Measurements from ENCODE around the gene ARHGAP4. TPM values are rescaled to one million over a fixed set of nuclear protein-coding genes. Genes with fewer than 3 reads are reported as not detected.

ARHGAP4 gene
- total RNA-seq, 2 experiments from 2014 or later = 456 to 463 TPM

- intact Hi-C loops (cut with DNase I, micrococcal nuclease) = no loop called here
- H3K4me3 Mint-ChIP-seq = no peak overlapping the region
- H3K9me3 Mint-ChIP-seq = no peaks in the 10 kb centered on the region
- DNase-seq (no peak), ATAC-seq (ENCODE audit: poor library complexity) (no peak)
- Histone ChIP-seq H3K4me3 (ENCODE audit: low read length) (no peak overlapping the region), H3K27ac (ENCODE audit: low read depth in 1 of 2, low read length in 2 of 2) (no peak overlapping the region), H3K27me3 (ENCODE audit: control insufficient read depth in 1 of 2, insufficient read depth in 2 of 2, low read length in 2 of 2) (no peaks in the 10 kb centered on the region), H3K36me3 (ENCODE audit: insufficient read depth, low read length) (peaks cover 96% of the 10 kb centered on the region), H3K4me1 (ENCODE audit: insufficient read depth, low read length) (peaks cover 2% of the 10 kb centered on the region), H3K9me3 (ENCODE audit: control insufficient read depth in 1 of 2, insufficient read depth in 1 of 2, low read length in 2 of 2) (no peaks in the 10 kb centered on the region)
- ChIA-PET CTCF (interaction anchor here (1.5 kb wide), 1 partner anchor 12 kb away, joined by 3 read pairs; no protein-coding TSS in a partner anchor), POLR2A (no interaction called here)
- H3K27ac Mint-ChIP-seq = no peak overlapping the region
- peaks cover 55% of the 10 kb centered on the region for H3K36me3 Mint-ChIP-seq (ENCODE audit: low read depth)
- H3K4me1 Mint-ChIP-seq (ENCODE audit: low read depth) = no peaks in the 10 kb centered on the region
- H3K27me3 Mint-ChIP-seq = no peaks in the 10 kb centered on the region
- TF ChIP-seq CTCF (IDR thresholded peaks at IDR 0.05) = no peak
Measured at GRCh38 chrX:153958605-153959004, 32.5 kb upstream of the ARHGAP4 start.

- Mint-ChIP-seq H3K36me3 (ENCODE audit: low read depth) (peaks cover 54% of the 10 kb centered on the region), H3K27me3 (no peaks in the 10 kb centered on the region), H3K4me3 (no peak overlapping the region), H3K4me1 (ENCODE audit: low read depth) (peaks cover 4% of the 10 kb centered on the region), H3K9me3 (no peaks in the 10 kb centered on the region), H3K27ac (no peak overlapping the region)
- H3K27me3 ChIP-seq (ENCODE audit: control insufficient read depth in 1 of 2, insufficient read depth in 2 of 2, low read length in 2 of 2) = no peaks in the 10 kb centered on the region
- H3K4me1 ChIP-seq (ENCODE audit: insufficient read depth, low read length) = peaks cover 9% of the 10 kb centered on the region
- peaks cover 92% of the 10 kb centered on the region for H3K36me3 ChIP-seq (ENCODE audit: insufficient read depth, low read length)
- DNase-seq = no peak
- no peak for TF ChIP-seq CTCF (IDR thresholded peaks at IDR 0.05)
- H3K4me3 ChIP-seq (ENCODE audit: low read length) = no peak overlapping the region
- ChIA-PET CTCF (interaction anchor here (0.8 to 1.5 kb wide), 2 partner anchors 10 to 24 kb away, joined by 3 read pairs; no protein-coding TSS in a partner anchor), POLR2A (no interaction called here)
- ATAC-seq (ENCODE audit: poor library complexity) = no peak
- no peak overlapping the region for H3K27ac ChIP-seq (ENCODE audit: low read depth in 1 of 2, low read length in 2 of 2)
- intact Hi-C loops (cut with DNase I, micrococcal nuclease) = no loop called here
- H3K9me3 ChIP-seq (ENCODE audit: control insufficient read depth in 1 of 2, insufficient read depth in 1 of 2, low read length in 2 of 2) = no peaks in the 10 kb centered on the region
Measured at GRCh38 chrX:153957224-153957623, 31.2 kb upstream of the ARHGAP4 start.

GRCh38 chrX:153956044-153956907, 30.2 kb upstream of the ARHGAP4 start:
- no peak overlapping the region for H3K27ac Mint-ChIP-seq
- H3K9me3 ChIP-seq (ENCODE audit: control insufficient read depth in 1 of 2, insufficient read depth in 1 of 2, low read length in 2 of 2) = no peaks in the 10 kb centered on the region
- TF ChIP-seq CTCF (IDR thresholded peaks at IDR 0.05) = no peak
- H3K4me1 ChIP-seq (ENCODE audit: insufficient read depth, low read length) = peaks cover 9% of the 10 kb centered on the region
- H3K27ac ChIP-seq (ENCODE audit: low read depth in 1 of 2, low read length in 2 of 2) = no peak overlapping the region
- POLR2A ChIA-PET = no interaction called here
- no peak overlapping the region for H3K4me3 ChIP-seq (ENCODE audit: low read length)
- H3K36me3 ChIP-seq (ENCODE audit: insufficient read depth, low read length) = peaks cover 91% of the 10 kb centered on the region
- intact Hi-C loops (cut with DNase I, micrococcal nuclease) = no loop called here
- ATAC-seq (ENCODE audit: poor library complexity) = no peak
- peaks cover 4% of the 10 kb centered on the region for H3K4me1 Mint-ChIP-seq (ENCODE audit: low read depth)
- peaks cover 52% of the 10 kb centered on the region for H3K36me3 Mint-ChIP-seq (ENCODE audit: low read depth)
- DNase-seq = no peak
- no peaks in the 10 kb centered on the region for H3K27me3 Mint-ChIP-seq
- CTCF ChIA-PET = no interaction called here
- no peaks in the 10 kb centered on the region for H3K27me3 ChIP-seq (ENCODE audit: control insufficient read depth in 1 of 2, insufficient read depth in 2 of 2, low read length in 2 of 2)
- no peaks in the 10 kb centered on the region for H3K9me3 Mint-ChIP-seq
- no peak overlapping the region for H3K4me3 Mint-ChIP-seq

Data from CD4-positive, alpha-beta T cell (primary cell).